Middle frontal gyrus (tissue), 1 donor: ENCODE data around the gene SS18L1.

ENCODE experiments used
- DNase-seq: peaks from one replicate; pipeline ENCODE4 v3.0.0-alpha.2; 2015; ENCODE audit warnings: low spot score; ENCODE audit errors: extremely low spot score

SS18L1 gene

GRCh38 chr20:62168890-62169435 is 25.4 kb downstream of the SS18L1 start:
- no peak for DNase-seq

GRCh38 chr20:62170536-62170935 is 27.0 kb downstream of the SS18L1 start:
- DNase-seq, result no peak

DNA sequence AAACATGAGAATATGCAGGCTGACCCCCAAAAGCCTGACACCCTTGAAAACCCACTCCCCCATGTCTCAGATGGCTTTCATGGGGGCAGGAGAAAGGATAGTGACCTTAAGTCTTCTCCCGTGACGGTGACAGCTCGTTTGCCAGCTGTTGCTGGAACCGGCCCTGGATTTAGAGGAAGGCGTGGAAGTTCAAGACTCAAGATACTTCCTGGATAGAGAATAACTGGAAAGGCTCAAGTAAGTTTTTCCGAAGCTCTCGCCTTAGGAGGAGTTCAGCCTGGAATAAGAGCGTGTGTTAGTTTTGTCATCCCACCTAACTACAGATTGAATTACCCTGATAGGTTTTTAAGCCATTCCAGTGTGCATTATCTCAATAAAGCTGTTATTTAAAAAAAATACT is 27.7 kb downstream of the SS18L1 start:
- no peak for DNase-seq

GRCh38 chr20:62172666-62173065 is 29.1 kb downstream of the SS18L1 start:
- DNase-seq, result no peak

DNA sequence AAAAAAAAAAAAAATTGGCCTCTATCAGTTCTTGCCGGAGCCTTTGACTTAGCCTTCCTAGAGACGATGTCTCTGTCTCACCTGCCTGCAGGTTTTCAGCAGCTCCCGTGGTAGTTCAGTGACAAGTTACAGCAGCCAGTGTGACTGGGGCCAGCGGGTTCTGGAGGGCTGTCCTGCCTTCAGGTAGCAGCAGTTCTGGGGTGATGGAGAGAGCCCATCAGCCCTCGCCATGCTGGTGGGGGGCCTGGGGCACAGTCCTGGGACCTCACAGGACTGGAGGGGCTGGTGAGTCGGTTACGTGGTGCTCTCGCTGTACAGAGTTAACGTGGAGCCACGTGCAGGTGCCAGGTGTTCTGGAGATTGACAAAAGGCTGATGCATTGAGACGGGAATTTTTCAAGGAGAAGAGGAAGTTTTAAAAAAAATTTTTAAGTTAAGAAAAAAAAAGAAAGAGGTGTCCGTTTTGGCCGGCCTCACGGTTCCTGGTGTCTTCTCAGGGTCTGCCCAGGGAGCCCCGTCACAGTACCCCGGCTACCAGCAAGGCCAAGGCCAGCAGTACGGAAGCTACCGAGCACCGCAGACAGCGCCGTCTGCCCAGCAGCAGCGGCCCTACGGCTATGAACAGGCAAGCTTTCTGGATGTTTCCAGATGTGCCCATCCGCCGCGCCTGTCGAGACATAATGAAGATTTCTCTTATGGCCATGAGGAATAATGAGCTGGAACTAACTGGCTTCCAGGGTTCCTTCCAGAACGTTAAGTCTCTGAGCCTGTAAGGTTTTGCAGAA is 30.6 kb downstream of the SS18L1 start:
- no peak for DNase-seq

- no peak for DNase-seq
Observed at GRCh38 chr20:62174870-62175624, 31.5 kb downstream of the SS18L1 start.

- no peak for DNase-seq
Observed at GRCh38 chr20:62175711-62176110, 32.1 kb downstream of the SS18L1 start.

DNA sequence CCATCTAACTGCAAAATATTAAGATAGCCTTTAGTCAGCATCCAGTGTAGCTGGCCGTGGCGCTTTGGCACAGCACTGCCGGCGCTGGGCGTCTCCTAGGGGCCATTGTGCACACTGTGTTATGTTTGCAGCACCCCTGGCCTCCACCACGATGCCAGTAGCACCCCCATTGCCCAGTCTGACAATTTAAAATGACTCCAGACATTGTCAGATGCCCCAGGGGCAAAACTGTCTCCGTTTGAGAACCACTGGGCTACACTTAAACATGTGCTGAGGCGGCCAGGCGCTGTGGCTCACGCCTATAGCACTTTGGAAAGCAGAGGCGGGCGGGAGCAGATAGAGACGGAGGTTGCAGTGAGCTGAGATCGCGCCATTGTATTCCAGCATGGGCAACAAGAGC is 33.3 kb downstream of the SS18L1 start:
- no peak for DNase-seq

GRCh38 chr20:62177307-62177706 is 33.7 kb downstream of the SS18L1 start:
- DNase-seq, result no peak

DNA sequence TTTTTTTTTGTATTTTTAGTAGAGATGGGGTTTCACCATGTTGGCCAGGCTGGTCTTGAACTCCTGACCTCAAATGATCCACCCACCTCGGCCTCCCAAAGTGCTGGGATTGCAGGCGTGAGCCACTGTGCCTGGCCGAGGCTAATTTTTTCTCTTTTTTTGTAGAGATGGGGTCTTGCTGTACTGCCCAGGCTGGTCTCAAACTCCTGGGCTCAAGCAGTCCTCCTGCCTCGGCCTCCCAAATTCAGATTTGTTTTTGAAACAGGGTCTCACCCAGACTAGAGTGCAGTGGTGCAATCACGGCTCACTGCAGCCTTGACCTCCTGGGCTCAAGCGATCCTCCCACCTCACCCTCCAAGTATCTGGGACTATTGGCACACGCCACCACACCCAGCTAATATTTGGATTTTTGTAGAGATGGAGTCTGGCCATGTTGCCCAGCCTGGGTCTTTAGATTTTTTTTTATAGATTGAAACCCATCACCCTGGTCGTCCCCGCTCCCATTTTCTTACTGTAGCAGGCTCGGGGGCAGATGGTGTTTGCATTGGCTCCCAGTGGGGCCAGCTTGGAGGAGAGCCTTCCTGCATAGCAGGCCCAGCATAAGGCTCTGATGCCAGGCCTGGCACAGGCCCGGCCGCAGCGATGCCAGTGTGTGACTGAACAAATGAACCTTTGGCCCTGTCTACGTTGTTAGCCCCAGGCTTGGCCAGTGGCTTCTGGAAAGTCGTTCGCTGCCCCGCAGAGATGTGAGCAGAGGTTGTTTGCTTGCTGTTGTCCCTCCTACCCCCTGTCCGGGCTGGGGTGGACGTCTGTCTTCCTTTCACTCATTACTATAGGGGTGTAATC is 35.0 kb downstream of the SS18L1 start:
- DNase-seq, result no peak

DNA sequence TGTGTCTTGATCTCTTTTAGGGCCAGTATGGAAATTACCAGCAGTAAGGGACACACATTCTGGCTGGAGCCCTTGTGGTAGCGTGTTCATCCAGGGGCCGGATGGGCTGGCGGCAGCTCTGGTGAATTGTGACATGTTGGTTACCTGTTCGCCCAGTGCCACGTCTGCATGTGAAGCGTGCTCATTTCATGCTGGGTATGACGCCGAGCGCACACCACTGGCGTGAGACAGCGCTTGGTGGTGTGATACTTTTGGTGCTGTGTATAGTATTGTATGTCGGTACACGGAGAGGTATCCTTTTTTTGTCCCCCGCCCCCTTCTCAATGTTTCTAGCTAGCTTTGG is 35.6 kb downstream of the SS18L1 start:
- DNase-seq, result no peak

DNA sequence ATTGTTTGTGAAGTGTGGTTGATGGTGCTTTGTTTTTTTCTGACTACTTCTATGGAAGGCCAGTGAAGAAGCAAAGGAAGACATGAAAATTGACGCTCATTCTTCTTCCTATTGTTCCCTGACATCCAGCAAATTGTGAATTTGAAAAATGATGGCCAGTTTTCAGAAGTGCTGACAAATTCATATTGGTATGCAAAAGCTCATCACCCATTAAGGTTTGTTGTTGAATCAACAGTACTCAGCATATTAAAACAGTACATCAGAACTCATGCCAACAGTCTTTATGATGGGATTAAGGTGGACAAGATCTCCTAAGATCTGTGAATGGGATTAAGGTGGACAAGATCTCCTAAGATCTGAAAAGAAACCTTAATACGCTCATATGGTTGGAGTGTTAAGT is 38.2 kb downstream of the SS18L1 start:
- DNase-seq, result no peak

GRCh38 chr20:62182469-62183425 is 39.2 kb downstream of the SS18L1 start, which contains the start of gene MTG2:
Gene MTG2, plus strand, starts transcription at chr20:62183028. Its CDS starts 10,393 bp downstream, at chr20:62193421.
- DNase-seq, result peak; percentile 92

DNA sequence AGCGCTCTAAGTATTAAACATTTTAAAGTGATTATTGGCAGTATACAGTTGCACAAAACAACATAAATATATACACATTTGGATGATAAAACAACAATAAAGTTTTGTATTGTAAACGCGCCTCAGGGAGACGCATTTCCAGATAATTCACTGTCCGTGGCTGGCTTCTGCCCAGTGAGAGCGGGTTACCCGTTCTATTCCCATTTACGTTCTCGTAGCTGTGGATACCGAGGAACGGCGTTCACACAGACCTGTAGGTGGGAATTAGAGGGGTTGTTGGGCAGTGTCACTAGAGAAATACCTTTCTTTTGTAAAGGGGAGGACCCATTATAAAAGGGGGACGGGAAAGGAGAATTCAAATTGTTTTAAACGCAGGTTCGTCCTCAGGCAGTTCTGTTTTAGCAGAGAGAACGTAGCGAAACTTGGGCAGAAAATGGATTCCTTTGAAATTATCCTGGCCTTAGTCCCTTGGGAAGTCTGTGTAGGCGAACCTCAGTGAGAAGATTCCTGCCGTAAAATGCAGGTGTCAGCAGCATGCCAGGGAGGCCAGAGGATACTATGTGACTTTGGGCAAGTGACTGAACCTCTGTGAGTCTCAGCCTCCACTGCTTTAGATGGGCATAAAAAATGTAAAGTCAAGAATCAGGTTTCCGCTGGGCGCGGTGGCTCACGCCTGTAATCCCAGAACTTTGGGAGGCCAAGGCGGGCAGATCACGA is 40.0 kb downstream of the SS18L1 start:
- no peak for DNase-seq

GRCh38 chr20:62186096-62186426 is 42.5 kb downstream of the SS18L1 start:
- no peak for DNase-seq

DNA sequence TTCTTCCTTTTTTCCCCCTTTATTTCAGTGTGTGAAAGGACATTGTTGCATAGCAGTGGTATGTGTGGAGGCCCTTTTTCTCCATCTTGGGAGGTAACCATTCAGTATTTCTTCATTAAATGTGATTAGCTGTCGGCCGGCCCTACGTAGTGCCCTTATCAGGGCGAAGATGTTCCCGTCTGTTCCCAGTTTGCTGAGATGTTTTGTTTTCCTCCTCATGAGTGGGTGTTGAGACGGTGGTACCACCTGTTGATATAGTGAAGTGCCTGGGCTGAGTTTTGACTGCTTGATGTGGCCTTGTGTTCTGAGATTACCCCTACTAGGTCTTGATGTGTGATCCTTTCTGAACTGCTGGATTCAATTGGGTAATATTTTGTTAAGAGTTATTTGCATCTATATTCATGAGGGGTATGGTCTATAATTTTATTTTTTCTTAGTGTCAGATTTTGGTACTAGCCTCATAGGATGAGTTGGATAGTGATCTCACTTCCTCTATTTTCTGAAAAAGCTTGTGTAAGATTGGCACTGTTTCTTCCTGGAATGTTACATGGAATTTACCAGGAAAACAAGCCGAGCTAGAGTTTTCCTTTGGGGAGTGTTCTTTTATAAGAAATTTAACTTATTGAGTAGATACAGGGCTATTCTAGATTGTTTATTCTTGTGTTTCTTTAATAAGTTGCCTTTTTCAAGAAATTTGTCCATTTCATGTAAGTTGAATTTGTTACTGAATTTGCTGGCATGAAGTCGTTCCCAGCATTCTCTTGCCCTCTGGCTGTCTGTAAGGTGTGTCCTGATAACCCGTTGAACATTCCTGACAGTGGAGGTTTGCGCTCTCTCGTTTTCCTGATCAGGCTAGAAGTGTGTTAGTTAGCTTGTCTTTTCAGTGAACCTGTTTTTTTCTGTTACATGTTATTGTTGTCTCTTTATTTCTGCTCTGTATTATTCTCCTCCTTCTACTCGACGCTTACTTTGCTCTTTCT is 43.6 kb downstream of the SS18L1 start:
- no peak for DNase-seq

DNA sequence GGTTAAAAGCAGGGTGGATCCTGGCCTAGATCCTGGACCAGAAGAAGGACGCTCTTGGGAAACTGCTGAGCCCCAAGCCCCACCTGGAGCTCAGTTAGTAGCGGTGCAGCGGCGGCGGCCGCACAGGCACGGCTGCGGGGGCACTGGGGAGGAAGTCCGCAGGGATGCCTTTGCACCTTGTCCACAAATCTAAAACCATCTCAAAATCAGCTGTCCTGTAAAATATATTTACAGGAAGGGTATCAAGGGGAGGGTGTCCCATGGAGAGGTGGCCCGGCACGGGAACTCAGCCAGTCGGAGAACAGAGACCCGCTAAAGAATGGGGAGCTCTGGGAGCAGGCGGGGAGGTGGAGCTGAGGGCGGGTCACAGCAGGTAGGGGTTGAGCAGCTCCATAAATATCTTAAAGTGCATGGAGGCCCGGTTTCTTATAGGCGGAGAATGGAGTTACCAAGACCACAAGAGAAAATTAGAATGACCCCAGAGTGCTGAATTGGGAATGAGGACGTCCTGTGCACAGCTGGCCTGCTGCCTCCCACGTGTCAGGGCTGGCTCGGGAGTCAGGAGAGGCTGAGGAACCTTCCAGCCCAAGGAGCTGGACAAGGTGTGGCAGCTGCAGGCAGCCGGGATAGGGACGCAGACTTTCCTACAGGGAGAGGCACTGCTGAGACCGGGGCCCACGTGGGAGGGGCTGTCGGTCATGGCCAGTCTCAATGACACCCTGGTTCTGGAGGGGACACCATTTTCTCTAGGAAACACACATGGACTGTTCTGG is 47.3 kb downstream of the SS18L1 start:
- DNase-seq, result no peak
